WTC11 (cell line): ENCODE results near the gene ADARB2. TPM values are rescaled to one million over a fixed set of nuclear protein-coding genes. Genes with fewer than 3 reads are reported as not detected.

ENCODE experiments used
- ATAC-seq: fragments of 200-7000 bp; cut with Tn5 transposase; 2 replicates; pipeline ENCODE4 v1.10.0; 2021; ENCODE audit warnings: mild to moderate bottlenecking, moderate library complexity
- CTCF ChIA-PET: fragments of 300-600 bp; sonication (Branson Sonifier 250); formaldehyde crosslinking; loops from one replicate; lab custom pipeline; 2021; ENCODE audit warnings: antibody characterized with exemption; lab: Charles Lee
- POLR2A ChIA-PET: fragments of 350-600 bp; sonication (Branson Sonifier 250); formaldehyde crosslinking; loops from one replicate; lab custom pipeline; 2021; ENCODE audit warnings: antibody characterized with exemption; lab: Charles Lee
- DNase-seq: peaks from one replicate; pipeline ENCODE4 v3.0.0; 2021; ENCODE audit warnings: low spot score
- H3K27ac Mint-ChIP-seq: 2 replicates; pipeline ENCODE4 v1.8.0; 2021; ENCODE audit warnings: mixed read lengths
- H3K27me3 Mint-ChIP-seq: 2 replicates; pipeline ENCODE4 v1.8.0; 2021; ENCODE audit warnings: low read depth, mild to moderate bottlenecking, moderate library complexity, mixed read lengths
- H3K36me3 Mint-ChIP-seq: 2 replicates; pipeline ENCODE4 v1.8.0; 2021; ENCODE audit warnings: mixed read lengths
- H3K4me1 Mint-ChIP-seq: 2 replicates; pipeline ENCODE4 v1.8.0; 2022; ENCODE audit warnings: mixed read lengths
- H3K4me3 Mint-ChIP-seq: 2 replicates; pipeline ENCODE4 v1.8.0; 2021; ENCODE audit warnings: mild to moderate bottlenecking, moderate library complexity, mixed read lengths
- H3K9me3 Mint-ChIP-seq: 2 replicates; pipeline ENCODE4 v1.8.0; 2021; ENCODE audit warnings: mixed read lengths
- CTCF ChIP-seq: fragments of 200-600 bp; IDR thresholded peaks from 2 replicates; pipeline ENCODE4 v1.8.0; 2022; ENCODE audit warnings: antibody characterized with exemption
- ESRRA ChIP-seq: sonication (generic); formaldehyde crosslinking; IDR thresholded peaks from 2 replicates; pipeline ENCODE4 v1.8.1; 2022; ENCODE audit warnings: mild to moderate bottlenecking, missing genetic modification reagents, borderline replicate concordance
- FOXK1 ChIP-seq: sonication (generic); formaldehyde crosslinking; IDR thresholded peaks from 2 replicates; pipeline ENCODE4 v1.8.0; 2022; ENCODE audit warnings: mild to moderate bottlenecking, moderate library complexity, missing genetic modification reagents
- HMGXB4 ChIP-seq: sonication (generic); formaldehyde crosslinking; IDR thresholded peaks from 2 replicates; pipeline ENCODE4 v1.8.1; 2023; ENCODE audit warnings: mild to moderate bottlenecking, moderate library complexity, missing genetic modification reagents
- NFYB ChIP-seq: sonication (generic); formaldehyde crosslinking; conservative IDR thresholded peaks from 2 replicates; pipeline ENCODE4 v1.8.0; 2022; ENCODE audit warnings: low read depth, missing genetic modification reagents
- NR3C1 ChIP-seq: sonication (generic); formaldehyde crosslinking; conservative IDR thresholded peaks from 2 replicates; pipeline ENCODE4 v1.8.1; 2023; ENCODE audit warnings: low read depth, mild to moderate bottlenecking, missing genetic modification reagents
- PRDM15 ChIP-seq: sonication (generic); formaldehyde crosslinking; IDR thresholded peaks from 2 replicates; pipeline ENCODE4 v1.8.0; 2022; ENCODE audit warnings: missing genetic modification reagents
- SP1 ChIP-seq: sonication (generic); formaldehyde crosslinking; conservative IDR thresholded peaks from 2 replicates; pipeline ENCODE4 v1.8.1; 2022; ENCODE audit warnings: missing genetic modification reagents
- TEAD1 ChIP-seq: sonication (generic); formaldehyde crosslinking; IDR thresholded peaks from 2 replicates; pipeline ENCODE4 v1.8.0; 2022; ENCODE audit warnings: mild to moderate bottlenecking, missing genetic modification reagents
- TP53 ChIP-seq: sonication (generic); formaldehyde crosslinking; IDR thresholded peaks from 2 replicates; pipeline ENCODE4 v1.8.1; 2023; ENCODE audit warnings: mild to moderate bottlenecking, missing genetic modification reagents
- ZNF138 ChIP-seq: sonication (generic); formaldehyde crosslinking; conservative IDR thresholded peaks from 2 replicates; pipeline ENCODE4 v1.8.1; 2022; ENCODE audit warnings: mild to moderate bottlenecking, moderate library complexity, missing genetic modification reagents
- ZNF219 ChIP-seq: sonication (generic); formaldehyde crosslinking; IDR thresholded peaks from 2 replicates; pipeline ENCODE4 v1.8.0; 2023; ENCODE audit warnings: missing genetic modification reagents, mild to moderate bottlenecking, borderline replicate concordance
- total RNA-seq: library from RNA; stranded (reverse); gene quantifications from 3 replicates; pipeline ENCODE4 v1.2.3, GENCODE V29; 2021
- TF ChIP-seq, protein P1 (sequence below): sonication (generic); formaldehyde crosslinking; IDR thresholded peaks from 2 replicates; pipeline ENCODE4 v1.8.0; 2022; ENCODE audit warnings: mild to moderate bottlenecking, missing genetic modification reagents
- TF ChIP-seq, protein P2 (sequence below): sonication (generic); formaldehyde crosslinking; IDR thresholded peaks from 2 replicates; pipeline ENCODE4 v1.8.0; 2022; ENCODE audit warnings: mild to moderate bottlenecking, missing genetic modification reagents
- TF ChIP-seq, protein P3 (sequence below): sonication (generic); formaldehyde crosslinking; IDR thresholded peaks from 2 replicates; pipeline ENCODE4 v1.8.1; 2023; ENCODE audit warnings: mild to moderate bottlenecking, missing genetic modification reagents, moderate library complexity
- TF ChIP-seq, protein P4 (sequence below): sonication (generic); formaldehyde crosslinking; IDR thresholded peaks from 2 replicates; pipeline ENCODE4 v1.8.1; 2023; ENCODE audit warnings: mild to moderate bottlenecking, missing genetic modification reagents, borderline replicate concordance
- TF ChIP-seq, protein P5 (sequence below): sonication (generic); formaldehyde crosslinking; IDR thresholded peaks from 2 replicates; pipeline ENCODE4 v1.8.1; 2023; ENCODE audit warnings: mild to moderate bottlenecking, missing genetic modification reagents

ADARB2 gene
- total RNA-seq, 1 experiment from 2014 or later = 3.7 TPM

GRCh38 chr10:1156616-1156886 lies 580.8 kb downstream of the ADARB2 start (continued):
- TF ChIP-seq PRDM15 (CRISPR knock-in tag) = no peak
- no peak for TF ChIP-seq FOXK1 (CRISPR knock-in tag)
- TF ChIP-seq, protein P1, sequence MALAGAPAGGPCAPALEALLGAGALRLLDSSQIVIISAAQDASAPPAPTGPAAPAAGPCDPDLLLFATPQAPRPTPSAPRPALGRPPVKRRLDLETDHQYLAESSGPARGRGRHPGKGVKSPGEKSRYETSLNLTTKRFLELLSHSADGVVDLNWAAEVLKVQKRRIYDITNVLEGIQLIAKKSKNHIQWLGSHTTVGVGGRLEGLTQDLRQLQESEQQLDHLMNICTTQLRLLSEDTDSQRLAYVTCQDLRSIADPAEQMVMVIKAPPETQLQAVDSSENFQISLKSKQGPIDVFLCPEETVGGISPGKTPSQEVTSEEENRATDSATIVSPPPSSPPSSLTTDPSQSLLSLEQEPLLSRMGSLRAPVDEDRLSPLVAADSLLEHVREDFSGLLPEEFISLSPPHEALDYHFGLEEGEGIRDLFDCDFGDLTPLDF (CRISPR knock-in tag) = no peak
- no peak for TF ChIP-seq ZNF138 (CRISPR knock-in tag)
- TF ChIP-seq, protein P2, sequence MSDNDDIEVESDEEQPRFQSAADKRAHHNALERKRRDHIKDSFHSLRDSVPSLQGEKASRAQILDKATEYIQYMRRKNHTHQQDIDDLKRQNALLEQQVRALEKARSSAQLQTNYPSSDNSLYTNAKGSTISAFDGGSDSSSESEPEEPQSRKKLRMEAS (CRISPR knock-in tag) = no peak
- TF ChIP-seq CTCF = no peak
- TF ChIP-seq ZNF219 = no peak
- no peak for TF ChIP-seq TP53 (CRISPR knock-in tag)

GRCh38 chr10:1155791-1156615 lies 581.3 kb downstream of the ADARB2 start:
- Mint-ChIP-seq H3K4me1 (peaks cover 4% of the 10 kb centered on the region; the same call in 1 of the 2 replicates), H3K4me3 (no peak overlapping the region), H3K36me3 (no peaks in the 10 kb centered on the region), H3K9me3 (no peaks in the 10 kb centered on the region), H3K27me3 (peaks cover 7% of the 10 kb centered on the region), H3K27ac (no peak overlapping the region)
- ATAC-seq (no peak), DNase-seq (no peak)
- CTCF ChIA-PET = no interaction called here
- POLR2A ChIA-PET = no interaction called here
- no peak for TF ChIP-seq HMGXB4
- no peak for TF ChIP-seq NFYB
- TF ChIP-seq, protein P3, sequence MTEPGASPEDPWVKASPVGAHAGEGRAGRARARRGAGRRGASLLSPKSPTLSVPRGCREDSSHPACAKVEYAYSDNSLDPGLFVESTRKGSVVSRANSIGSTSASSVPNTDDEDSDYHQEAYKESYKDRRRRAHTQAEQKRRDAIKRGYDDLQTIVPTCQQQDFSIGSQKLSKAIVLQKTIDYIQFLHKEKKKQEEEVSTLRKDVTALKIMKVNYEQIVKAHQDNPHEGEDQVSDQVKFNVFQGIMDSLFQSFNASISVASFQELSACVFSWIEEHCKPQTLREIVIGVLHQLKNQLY = no peak
- TF ChIP-seq NR3C1 (CRISPR knock-in tag) = no peak
- TF ChIP-seq, protein P4, sequence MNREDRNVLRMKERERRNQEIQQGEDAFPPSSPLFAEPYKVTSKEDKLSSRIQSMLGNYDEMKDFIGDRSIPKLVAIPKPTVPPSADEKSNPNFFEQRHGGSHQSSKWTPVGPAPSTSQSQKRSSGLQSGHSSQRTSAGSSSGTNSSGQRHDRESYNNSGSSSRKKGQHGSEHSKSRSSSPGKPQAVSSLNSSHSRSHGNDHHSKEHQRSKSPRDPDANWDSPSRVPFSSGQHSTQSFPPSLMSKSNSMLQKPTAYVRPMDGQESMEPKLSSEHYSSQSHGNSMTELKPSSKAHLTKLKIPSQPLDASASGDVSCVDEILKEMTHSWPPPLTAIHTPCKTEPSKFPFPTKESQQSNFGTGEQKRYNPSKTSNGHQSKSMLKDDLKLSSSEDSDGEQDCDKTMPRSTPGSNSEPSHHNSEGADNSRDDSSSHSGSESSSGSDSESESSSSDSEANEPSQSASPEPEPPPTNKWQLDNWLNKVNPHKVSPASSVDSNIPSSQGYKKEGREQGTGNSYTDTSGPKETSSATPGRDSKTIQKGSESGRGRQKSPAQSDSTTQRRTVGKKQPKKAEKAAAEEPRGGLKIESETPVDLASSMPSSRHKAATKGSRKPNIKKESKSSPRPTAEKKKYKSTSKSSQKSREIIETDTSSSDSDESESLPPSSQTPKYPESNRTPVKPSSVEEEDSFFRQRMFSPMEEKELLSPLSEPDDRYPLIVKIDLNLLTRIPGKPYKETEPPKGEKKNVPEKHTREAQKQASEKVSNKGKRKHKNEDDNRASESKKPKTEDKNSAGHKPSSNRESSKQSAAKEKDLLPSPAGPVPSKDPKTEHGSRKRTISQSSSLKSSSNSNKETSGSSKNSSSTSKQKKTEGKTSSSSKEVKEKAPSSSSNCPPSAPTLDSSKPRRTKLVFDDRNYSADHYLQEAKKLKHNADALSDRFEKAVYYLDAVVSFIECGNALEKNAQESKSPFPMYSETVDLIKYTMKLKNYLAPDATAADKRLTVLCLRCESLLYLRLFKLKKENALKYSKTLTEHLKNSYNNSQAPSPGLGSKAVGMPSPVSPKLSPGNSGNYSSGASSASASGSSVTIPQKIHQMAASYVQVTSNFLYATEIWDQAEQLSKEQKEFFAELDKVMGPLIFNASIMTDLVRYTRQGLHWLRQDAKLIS = no peak
- TF ChIP-seq TEAD1 = no peak
- no peak for TF ChIP-seq ESRRA (CRISPR knock-in tag)
- no peak for TF ChIP-seq SP1 (CRISPR knock-in tag)
- TF ChIP-seq, protein P5, sequence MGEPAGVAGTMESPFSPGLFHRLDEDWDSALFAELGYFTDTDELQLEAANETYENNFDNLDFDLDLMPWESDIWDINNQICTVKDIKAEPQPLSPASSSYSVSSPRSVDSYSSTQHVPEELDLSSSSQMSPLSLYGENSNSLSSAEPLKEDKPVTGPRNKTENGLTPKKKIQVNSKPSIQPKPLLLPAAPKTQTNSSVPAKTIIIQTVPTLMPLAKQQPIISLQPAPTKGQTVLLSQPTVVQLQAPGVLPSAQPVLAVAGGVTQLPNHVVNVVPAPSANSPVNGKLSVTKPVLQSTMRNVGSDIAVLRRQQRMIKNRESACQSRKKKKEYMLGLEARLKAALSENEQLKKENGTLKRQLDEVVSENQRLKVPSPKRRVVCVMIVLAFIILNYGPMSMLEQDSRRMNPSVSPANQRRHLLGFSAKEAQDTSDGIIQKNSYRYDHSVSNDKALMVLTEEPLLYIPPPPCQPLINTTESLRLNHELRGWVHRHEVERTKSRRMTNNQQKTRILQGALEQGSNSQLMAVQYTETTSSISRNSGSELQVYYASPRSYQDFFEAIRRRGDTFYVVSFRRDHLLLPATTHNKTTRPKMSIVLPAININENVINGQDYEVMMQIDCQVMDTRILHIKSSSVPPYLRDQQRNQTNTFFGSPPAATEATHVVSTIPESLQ (CRISPR knock-in tag) = no peak
- TF ChIP-seq, protein P1 (CRISPR knock-in tag) = no peak
